HCEC 1CT (cell line): ENCODE data around the gene DGKD.

Experiments used
- DNase-seq: peaks from one replicate; pipeline ENCODE4 v3.0.0-alpha.2; 2017

The DGKD gene

DNA sequence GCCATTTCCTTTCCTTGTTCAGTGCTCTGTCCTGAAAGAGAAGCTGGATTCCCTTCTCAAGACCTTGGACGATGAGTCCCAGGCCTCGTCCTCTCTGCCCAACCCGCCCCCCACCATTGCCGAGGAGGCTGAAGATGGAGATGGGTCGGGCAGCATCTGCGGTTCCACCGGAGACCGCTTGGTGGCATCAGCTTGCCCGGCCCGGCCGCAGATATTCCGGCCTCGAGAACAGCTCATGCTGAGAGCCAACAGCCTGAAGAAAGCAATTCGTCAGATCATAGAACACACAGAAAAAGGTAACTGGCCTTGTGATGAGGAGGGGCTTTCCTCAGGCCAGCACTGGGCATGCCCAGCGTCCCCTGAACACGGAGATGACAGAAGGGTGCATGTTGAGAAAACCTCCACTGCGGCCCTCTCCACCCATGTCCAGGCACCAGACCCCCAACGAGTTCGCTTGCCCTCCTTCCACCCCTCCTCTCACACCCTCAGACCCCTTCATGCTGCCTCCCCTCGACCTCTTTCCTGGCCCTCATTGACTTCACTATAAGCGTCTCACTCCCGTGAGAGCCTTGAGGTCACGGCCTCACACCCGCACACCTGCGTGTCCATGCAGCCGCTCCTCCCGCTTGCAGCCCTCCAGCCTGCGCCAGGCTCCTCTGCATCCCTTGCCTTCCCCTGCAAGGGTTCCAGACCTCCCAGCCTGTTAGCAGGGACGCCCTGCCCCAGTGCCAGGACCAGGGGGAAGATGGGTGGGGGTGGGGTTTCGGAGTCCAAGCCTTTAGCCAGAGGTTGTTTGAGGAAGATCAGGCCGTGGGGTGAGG lies 95.0 kb downstream of the DGKD start:
- DNase-seq: peak; percentile 6

DNA sequence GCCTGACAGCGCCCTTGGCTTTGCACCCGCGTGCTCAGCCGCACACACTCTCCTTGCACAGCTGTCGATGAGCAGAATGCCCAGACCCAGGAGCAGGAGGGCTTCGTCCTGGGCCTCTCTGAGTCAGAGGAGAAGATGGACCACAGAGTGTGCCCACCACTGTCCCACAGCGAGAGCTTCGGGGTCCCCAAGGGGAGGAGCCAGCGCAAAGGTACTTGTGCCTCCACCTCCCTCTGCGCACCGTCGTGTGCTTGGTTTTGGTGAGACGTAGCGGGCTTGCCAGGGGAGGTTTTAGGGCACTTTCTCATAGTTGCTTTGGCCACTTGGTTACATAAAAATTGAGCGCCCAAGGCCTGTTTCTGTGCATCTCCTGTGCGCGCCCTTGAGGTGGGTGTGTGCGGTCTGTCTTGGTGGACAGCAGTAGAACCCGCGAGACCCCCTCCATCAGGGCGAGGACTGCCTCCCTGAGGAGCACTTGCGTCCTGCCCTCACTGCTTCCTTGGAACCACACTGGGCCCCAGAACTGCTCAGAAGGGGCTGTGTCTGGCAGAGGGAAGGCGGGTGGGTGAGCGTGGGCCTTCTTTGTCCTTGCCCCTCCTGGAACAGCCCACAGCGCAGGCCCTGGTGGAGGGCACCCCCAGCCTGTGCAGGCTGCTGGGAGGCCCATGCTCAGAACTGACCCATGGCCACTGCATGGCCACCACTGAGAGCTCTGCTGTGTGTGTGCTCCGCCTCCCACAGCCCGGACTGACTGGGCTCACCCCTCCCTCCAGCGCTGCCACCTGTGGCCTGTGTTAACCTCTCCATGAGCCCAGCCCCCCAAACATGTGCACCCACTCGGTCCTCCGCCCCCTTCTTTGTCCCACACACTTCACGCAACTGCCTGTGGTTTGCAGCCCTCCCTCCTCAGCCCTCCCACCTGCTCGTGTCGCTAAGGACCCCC lies 95.9 kb downstream of the DGKD start:
- no peak for DNase-seq

DNA sequence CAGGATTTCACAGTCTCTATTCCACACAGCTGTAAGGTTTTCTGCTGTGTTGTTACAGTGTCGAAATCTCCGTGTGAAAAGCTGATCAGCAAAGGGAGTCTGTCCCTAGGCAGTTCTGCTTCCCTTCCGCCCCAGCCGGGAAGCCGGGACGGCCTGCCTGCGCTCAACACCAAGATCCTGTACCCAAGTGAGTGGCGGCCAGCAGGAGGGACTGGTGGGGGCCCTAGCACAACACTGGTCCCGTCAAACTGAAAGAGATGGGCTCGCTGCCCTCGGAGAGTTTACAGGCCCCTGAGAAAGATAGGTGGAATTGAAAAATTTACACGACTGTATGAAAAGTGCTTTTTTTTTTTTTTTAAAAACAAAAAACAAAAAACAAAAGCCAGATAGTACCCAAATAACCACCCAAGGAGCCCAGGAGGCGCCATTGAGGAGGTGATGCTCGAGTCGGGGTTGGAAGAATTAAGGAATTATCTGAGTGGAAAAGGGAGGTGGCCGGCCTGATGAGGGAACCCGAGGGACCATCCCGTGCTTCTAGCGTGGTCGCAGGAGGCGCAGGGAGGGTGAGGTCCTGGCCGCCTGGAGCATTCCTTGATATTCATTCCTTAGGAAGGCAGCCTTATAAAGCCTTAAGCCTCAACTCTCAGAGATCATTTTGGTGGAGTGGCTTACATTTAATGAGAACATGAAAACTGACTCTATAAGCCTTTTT lies 96.7 kb downstream of the DGKD start:
- DNase-seq: no peak

- DNase-seq: no peak
These were observed 97.7 kb downstream of the DGKD start for GRCh38 chr2:233451950-233452349.

DNA sequence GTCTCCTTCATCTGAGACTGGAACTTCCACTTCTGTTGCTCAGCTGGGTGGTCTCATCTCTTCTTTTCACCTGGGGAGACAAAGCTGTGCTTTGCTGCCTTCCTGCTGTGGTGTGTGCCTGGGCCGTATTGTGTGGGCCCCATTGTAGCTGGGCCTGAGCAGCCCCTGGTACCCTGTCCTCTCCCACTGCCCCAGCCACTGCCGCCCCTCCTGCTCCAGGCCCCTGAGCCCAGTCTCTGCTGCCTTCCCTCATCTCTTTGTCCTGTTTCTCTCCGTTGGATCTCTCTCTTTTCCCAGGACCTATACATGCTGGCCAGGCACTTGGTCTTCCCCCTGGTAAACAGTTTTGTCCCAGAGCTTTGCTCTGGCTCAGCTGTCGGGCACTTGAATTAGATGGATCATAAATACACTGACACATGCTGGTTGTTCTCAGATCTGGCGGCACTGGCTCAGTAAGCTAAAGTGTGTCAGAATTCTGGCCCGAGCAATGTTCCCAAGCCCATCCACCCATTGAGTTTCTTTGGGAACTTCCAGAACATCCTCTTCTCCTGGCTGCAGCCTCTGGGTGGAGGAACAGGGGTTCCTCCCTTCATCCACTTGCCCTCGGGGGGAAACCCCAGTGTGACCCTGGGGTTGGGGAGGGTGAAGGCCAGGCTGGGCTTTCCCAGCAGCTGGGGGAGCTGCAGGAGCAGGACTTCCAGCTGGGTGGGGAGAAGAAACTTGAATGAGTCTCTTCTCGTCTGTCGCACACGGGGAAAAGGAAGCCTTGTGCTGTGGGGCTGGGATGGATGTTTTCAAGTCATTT lies 99.0 kb downstream of the DGKD start:
- DNase-seq: no peak

DNA sequence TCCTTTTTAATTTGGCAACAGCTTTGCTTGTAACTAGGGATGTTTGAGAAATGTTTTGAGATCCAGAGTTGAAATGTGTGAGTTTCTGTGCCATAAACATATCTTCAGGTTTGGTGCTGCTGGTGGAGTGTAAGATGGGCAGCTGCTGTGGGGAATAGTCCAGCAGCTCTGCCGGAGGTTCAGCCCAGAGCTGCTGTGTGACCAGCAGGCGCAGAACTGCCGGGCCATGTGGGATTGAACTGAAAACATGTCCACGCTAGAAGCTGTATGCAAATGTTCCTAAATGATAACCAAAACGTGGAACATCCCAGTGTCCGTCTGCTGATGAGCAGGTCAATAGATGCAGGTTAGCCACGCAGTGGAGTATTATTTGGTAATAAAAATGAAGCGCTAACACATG lies 99.6 kb downstream of the DGKD start:
- DNase-seq: no peak

- no peak for DNase-seq
These were observed 100.7 kb downstream of the DGKD start for GRCh38 chr2:233455006-233455405.

GRCh38 chr2:233455491-233455890 lies 101.2 kb downstream of the DGKD start:
- DNase-seq: no peak

- no peak for DNase-seq
These were observed 101.8 kb downstream of the DGKD start for GRCh38 chr2:233456111-233456510.

- DNase-seq: no peak
These were observed 102.6 kb downstream of the DGKD start for GRCh38 chr2:233456934-233457333.

DNA sequence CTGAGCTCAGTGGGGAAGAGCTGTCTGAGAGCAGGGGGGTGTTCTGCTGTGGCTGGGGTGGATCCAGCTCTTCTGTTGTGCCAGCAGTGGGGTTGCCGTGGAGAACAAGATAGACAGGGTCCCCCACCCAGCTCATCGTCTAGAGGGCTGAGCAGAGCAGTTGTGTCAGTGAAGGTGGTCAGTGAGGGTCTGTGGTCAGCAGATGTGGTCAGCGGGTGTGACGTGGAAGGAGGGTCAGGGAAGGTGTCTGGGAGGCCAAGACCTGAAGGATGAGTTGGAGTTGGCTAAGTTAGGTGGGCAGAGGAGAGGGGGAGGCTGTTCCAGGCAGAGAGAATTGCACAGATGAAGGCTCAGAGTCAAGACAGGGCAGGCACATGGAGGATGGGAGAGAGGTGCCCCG lies 103.1 kb downstream of the DGKD start:
- DNase-seq: no peak

DNA sequence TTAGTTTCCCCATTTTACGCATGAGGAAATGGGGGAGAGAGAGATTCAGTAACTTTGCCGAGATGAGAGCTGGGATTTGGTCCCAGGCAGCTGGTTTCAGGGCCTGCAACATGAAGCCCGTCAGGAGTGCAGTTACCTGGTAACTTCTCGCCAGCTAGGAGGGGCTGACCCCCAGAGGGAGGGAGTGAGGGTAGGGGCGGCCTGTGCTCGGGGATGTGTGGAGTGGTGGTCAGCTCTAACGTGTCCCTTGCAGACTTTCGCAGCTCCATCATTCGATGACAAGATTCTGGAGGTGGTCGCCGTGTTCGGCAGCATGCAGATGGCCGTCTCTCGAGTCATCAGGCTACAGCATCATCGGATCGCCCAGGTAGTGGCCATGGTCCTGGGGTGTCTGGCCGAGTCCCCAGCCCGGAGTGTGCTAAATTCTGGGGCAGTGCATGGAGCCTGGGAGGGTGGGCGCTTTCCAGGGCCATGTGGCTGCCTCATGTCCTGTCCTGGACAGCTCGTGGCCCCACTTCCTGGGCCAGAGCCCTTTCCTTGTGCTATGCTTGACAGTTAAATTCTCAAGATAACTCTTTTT lies 103.8 kb downstream of the DGKD start:
- DNase-seq: no peak

GRCh38 chr2:233458826-233459225 lies 104.5 kb downstream of the DGKD start:
- no peak for DNase-seq

DNA sequence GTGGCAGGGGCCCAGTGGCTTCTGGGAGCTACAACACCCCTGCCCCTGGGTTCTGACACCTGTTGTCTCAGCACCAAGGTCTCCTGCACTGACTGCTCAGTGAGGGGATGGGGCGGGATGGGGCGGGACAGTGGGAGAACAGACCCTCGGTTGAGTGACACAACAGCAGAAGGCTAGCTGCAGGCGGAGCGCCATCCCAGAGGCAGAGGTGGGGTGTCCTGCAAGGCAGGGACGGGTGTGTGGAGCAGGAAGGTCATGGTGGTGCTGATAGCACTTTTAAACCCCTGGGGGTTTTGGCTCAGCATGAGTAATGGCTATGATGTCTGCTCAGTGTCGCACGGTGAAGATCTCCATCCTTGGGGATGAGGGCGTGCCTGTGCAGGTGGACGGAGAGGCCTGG lies 105.1 kb downstream of the DGKD start:
- DNase-seq: no peak

GRCh38 chr2:233460726-233461441 lies 106.6 kb downstream of the DGKD start:
- DNase-seq: no peak

- DNase-seq: no peak
These were observed 107.2 kb downstream of the DGKD start for GRCh38 chr2:233461481-233461891.

DNA sequence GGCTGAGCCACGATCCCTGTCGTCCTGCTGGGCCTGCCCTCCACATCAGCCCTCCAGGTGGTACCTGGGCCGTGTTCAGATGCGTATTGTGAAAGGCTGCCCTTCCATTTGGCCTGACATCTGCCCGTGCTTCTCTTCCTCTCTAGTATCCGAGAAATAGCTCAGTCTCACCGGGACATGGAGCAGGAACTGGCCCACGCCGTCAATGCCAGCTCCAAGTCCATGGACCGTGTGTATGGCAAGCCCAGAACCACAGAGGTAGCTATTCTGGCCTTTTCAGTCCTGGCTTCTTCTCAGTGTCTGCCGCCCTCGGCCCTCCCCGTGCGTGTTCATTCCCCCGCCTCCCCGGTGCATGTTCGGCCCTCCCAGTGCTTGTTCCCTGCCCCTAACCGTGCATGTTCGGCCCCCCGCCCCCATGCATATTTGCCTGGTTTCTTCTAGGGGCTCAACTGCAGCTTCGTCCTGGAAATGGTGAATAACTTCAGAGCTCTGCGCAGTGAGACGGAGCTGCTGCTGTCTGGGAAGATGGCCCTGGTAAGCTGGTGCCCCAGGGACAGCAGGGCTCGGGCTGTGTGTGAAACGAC lies 108.0 kb downstream of the DGKD start:
- no peak for DNase-seq

- no peak for DNase-seq
These were observed 108.7 kb downstream of the DGKD start for GRCh38 chr2:233462826-233463470.

- no peak for DNase-seq
These were observed 109.3 kb downstream of the DGKD start for GRCh38 chr2:233463586-233463985.

GRCh38 chr2:233464056-233464455 lies 109.8 kb downstream of the DGKD start:
- DNase-seq: no peak
